AG04450 (cell line): ENCODE measurements around the gene LAMP5. TPM values are rescaled to one million over a fixed set of nuclear protein-coding genes. Genes with fewer than 3 reads are reported as not detected.

Experiments
- CTCF ChIA-PET: fragments of 300-600, 350-600 bp; formaldehyde crosslinking; extraction: SDS; loops from one replicate; lab custom pipeline; 2022; ENCODE audit warnings: antibody characterized with exemption, inconsistent platforms; lab: Charles Lee
- POLR2A ChIA-PET: fragments of 350-600 bp; formaldehyde crosslinking; extraction: SDS; loops from one replicate; lab custom pipeline; 2021; ENCODE audit warnings: antibody characterized with exemption, inconsistent platforms; lab: Yijun Ruan, JAX
- DNase-seq: peaks from one replicate; pipeline ENCODE4 v3.0.0-alpha.2; 2011; ENCODE audit warnings: low read depth, low spot score
- H3K27ac ChIP-seq: one replicate; pipeline ENCODE4 v1.5.1; 2012; ENCODE audit warnings: low read depth, low read length, control low read depth
- H3K27me3 ChIP-seq: one replicate; pipeline ENCODE4 v1.6.0; 2012; ENCODE audit warnings: low read length; ENCODE audit not compliant: control insufficient read depth, insufficient read depth
- H3K4me3 ChIP-seq: 2 replicates; pipeline ENCODE4 v1.5.1; 2011; ENCODE audit warnings: mild to moderate bottlenecking, low read depth, low read length, control low read depth
- H3K9me3 ChIP-seq: 2 replicates; pipeline ENCODE4 v1.5.1; 2012; ENCODE audit warnings: low read length; ENCODE audit not compliant: control insufficient read depth, insufficient read depth
- CTCF ChIP-seq: IDR thresholded peaks from 2 replicates; pipeline ENCODE4 v1.5.1; 2011; ENCODE audit warnings: low read depth, low read length, control low read depth, inconsistent platforms
- polyA plus RNA-seq: library from polyadenylated mRNA; depleted of rRNA; stranded (reverse); fragments of >200 nt; gene quantifications from 2 replicates; pipeline ENCODE4 v1.2.3, GENCODE V29; 2011

The LAMP5 gene
- polyA plus RNA-seq, 1 experiment, result 0.20 TPM

GRCh38 chr20:9508240-9508661, 6.1 kb upstream of the LAMP5 start:
- no peak for TF ChIP-seq CTCF
- Histone ChIP-seq H3K27ac (no peak overlapping the region), H3K27me3 (peaks cover 57% of the 10 kb centered on the region), H3K9me3 (peaks cover 11% of the 10 kb centered on the region; the same call in 1 of the 2 replicates), H3K4me3 (no peak overlapping the region)
- ChIA-PET POLR2A (no interaction called here), CTCF (no interaction called here)
- DNase-seq, result no peak

- H3K27me3 ChIP-seq, result peaks cover 59% of the 10 kb centered on the region
- peaks cover 11% of the 10 kb centered on the region; the same call in 1 of the 2 replicates for H3K9me3 ChIP-seq
- ChIA-PET CTCF (interaction anchor here (0.8 kb wide), 1 partner anchor 101 kb away, joined by 5 read pairs; no protein-coding TSS in a partner anchor), POLR2A (no interaction called here)
- H3K4me3 ChIP-seq, result no peak overlapping the region
- no peak for DNase-seq
- no peak for TF ChIP-seq CTCF
- H3K27ac ChIP-seq, result no peak overlapping the region
These were observed 5.7 kb upstream of the LAMP5 start for GRCh38 chr20:9508696-9509178.

GRCh38 chr20:9509246-9509645, 5.1 kb upstream of the LAMP5 start:
- no peak for DNase-seq
- CTCF ChIA-PET, result interaction anchor here (0.8 kb wide), 1 partner anchor 101 kb away, joined by 5 read pairs; no protein-coding TSS in a partner anchor
- H3K27me3 ChIP-seq, result peaks cover 65% of the 10 kb centered on the region

GRCh38 chr20:9510911-9511310, 3.5 kb upstream of the LAMP5 start:
- POLR2A ChIA-PET, result no interaction called here

More at GRCh38 chr20:9509246-9509645, 5.1 kb upstream of the LAMP5 start:
- H3K9me3 ChIP-seq, result peaks cover 11% of the 10 kb centered on the region; the same call in 1 of the 2 replicates
- POLR2A ChIA-PET, result no interaction called here
- no peak for TF ChIP-seq CTCF
- H3K4me3 ChIP-seq, result no peak overlapping the region
- no peak overlapping the region for H3K27ac ChIP-seq

More at GRCh38 chr20:9510911-9511310, 3.5 kb upstream of the LAMP5 start:
- H3K9me3 ChIP-seq, result peaks cover 11% of the 10 kb centered on the region; the same call in 1 of the 2 replicates
- TF ChIP-seq CTCF, result no peak
- DNase-seq, result no peak
- H3K27ac ChIP-seq, result no peak overlapping the region
- peaks cover 74% of the 10 kb centered on the region for H3K27me3 ChIP-seq
- CTCF ChIA-PET, result interaction anchor here (0.8 kb wide), 1 partner anchor 105 kb away, joined by 3 read pairs; no protein-coding TSS in a partner anchor
- no peak overlapping the region for H3K4me3 ChIP-seq
